HepG2 (cell line): Measurements from ENCODE around the gene SLC44A4. TPM values are rescaled to one million over a fixed set of nuclear protein-coding genes. Genes with fewer than 3 reads are reported as not detected.

Source experiments
- ARNTL ChIP-seq: sonication (generic); formaldehyde crosslinking; IDR thresholded peaks from 2 replicates; pipeline ENCODE4 v1.4.0; 2020; ENCODE audit warnings: mild to moderate bottlenecking, missing genetic modification reagents
- CBFB ChIP-seq: sonication (generic); formaldehyde crosslinking; IDR thresholded peaks from 2 replicates; pipeline ENCODE4 v1.4.0; 2020; ENCODE audit warnings: missing genetic modification reagents
- FOXK1 ChIP-seq: sonication (generic); formaldehyde crosslinking; IDR thresholded peaks from 2 replicates; pipeline ENCODE4 v1.4.0; 2020; ENCODE audit warnings: low read depth, missing genetic modification reagents, borderline replicate concordance
- IRX3 ChIP-seq: sonication (generic); formaldehyde crosslinking; IDR thresholded peaks from 2 replicates; pipeline ENCODE4 v1.8.1; 2023; ENCODE audit warnings: mild to moderate bottlenecking, low read depth, missing genetic modification reagents, borderline replicate concordance
- MBD4 ChIP-seq: IDR thresholded peaks from 2 replicates; pipeline ENCODE4 v1.6.1; 2012; ENCODE audit warnings: low read length, inconsistent platforms, borderline replicate concordance
- MXD3 ChIP-seq: IDR thresholded peaks from 2 replicates; pipeline ENCODE4 v1.6.1; 2016; ENCODE audit warnings: mild to moderate bottlenecking, missing biosample characterization, missing genetic modification reagents
- MYPOP ChIP-seq: sonication (generic); formaldehyde crosslinking; IDR thresholded peaks from 2 replicates; pipeline ENCODE4 v1.8.1; 2023; ENCODE audit warnings: mild to moderate bottlenecking, moderate library complexity, missing genetic modification reagents
- POLR2A ChIP-seq, 2 experiments: IDR thresholded peaks; 2 replicates each; pipeline ENCODE4 v1.6.1; 2011; ENCODE audit warnings: low read depth in 2 of 2, low read length in 2 of 2, mild to moderate bottlenecking in 1 of 2, moderate library complexity in 1 of 2; ENCODE audit not compliant: insufficient read depth in 1 of 2
- SKI ChIP-seq: fragments of 450-650 bp; IDR thresholded peaks from one replicate; pipeline ENCODE4 v1.6.1; 2018; ENCODE audit warnings: mild to moderate bottlenecking; ENCODE audit not compliant: partially characterized antibody
- SP1 ChIP-seq, 2 experiments: fragments of 450-650 bp in 1 of 2; sonication (generic) in 1 of 2; formaldehyde crosslinking in 1 of 2; IDR thresholded peaks; 2 replicates each; pipeline versions ENCODE4 v1.4.0 to v1.6.1; 2016 to 2020; ENCODE audit warnings: missing genetic modification reagents in 1 of 2
- TBX2 ChIP-seq: sonication (generic); formaldehyde crosslinking; IDR thresholded peaks from 2 replicates; pipeline ENCODE4 v1.5.0; 2020; ENCODE audit warnings: missing genetic modification reagents, mild to moderate bottlenecking, borderline replicate concordance
- USF2 ChIP-seq, 2 experiments: sonication (generic) in 1 of 2; formaldehyde crosslinking in 1 of 2; IDR thresholded peaks; 2 replicates each; pipeline versions ENCODE4 v1.5.1 to v1.6.1; 2011 to 2020; ENCODE audit warnings: borderline replicate concordance in 1 of 2, low read depth in 1 of 2, low read length in 1 of 2, mild to moderate bottlenecking in 1 of 2, missing genetic modification reagents in 1 of 2, moderate library complexity in 1 of 2
- ZFP41 ChIP-seq: sonication (generic); formaldehyde crosslinking; IDR thresholded peaks from 2 replicates; pipeline ENCODE4 v1.4.0; 2020; ENCODE audit warnings: mild to moderate bottlenecking, missing genetic modification reagents, borderline replicate concordance
- ZFP91 ChIP-seq: sonication (generic); formaldehyde crosslinking; IDR thresholded peaks from 2 replicates; pipeline ENCODE4 v1.9.0; 2022; ENCODE audit warnings: missing genetic modification reagents, mild to moderate bottlenecking, borderline replicate concordance
- ZNF207 ChIP-seq: fragments of 450-650 bp; IDR thresholded peaks from 2 replicates; pipeline ENCODE4 v1.6.1; 2016; ENCODE audit warnings: antibody characterized with exemption, borderline replicate concordance
- ZNF224 ChIP-seq: sonication (generic); formaldehyde crosslinking; IDR thresholded peaks from 2 replicates; pipeline ENCODE4 v1.5.0; 2020; ENCODE audit warnings: mild to moderate bottlenecking, missing genetic modification reagents
- ZNF451 ChIP-seq: sonication (generic); formaldehyde crosslinking; IDR thresholded peaks from 2 replicates; pipeline ENCODE4 v1.5.0; 2020; ENCODE audit warnings: mild to moderate bottlenecking, missing genetic modification reagents
- ZNF605 ChIP-seq: sonication (generic); formaldehyde crosslinking; IDR thresholded peaks from 2 replicates; pipeline ENCODE4 v1.8.0; 2022; ENCODE audit warnings: mild to moderate bottlenecking, missing genetic modification reagents
- ZNF773 ChIP-seq: sonication (generic); formaldehyde crosslinking; IDR thresholded peaks from 2 replicates; pipeline ENCODE4 v1.4.0; 2020; ENCODE audit warnings: missing genetic modification reagents, borderline replicate concordance
- polyA plus RNA-seq, 8 experiments: library from polyadenylated mRNA; depleted of rRNA in 3 of 8; stranded (reverse) in 7 of 8; unstranded in 1 of 8; fragments of >200 nt; fragmentation: Illumina TruSeq in 4 of 8; extraction: Trizol in 4 of 8; gene quantifications; 2 replicates each; pipeline versions ENCODE4 v1.2.1 to v1.2.3, GENCODE V29; 2011 to 2016; ENCODE audit warnings: low read depth in 4 of 8, missing spikeins in 1 of 8, mixed read lengths in 1 of 8; ENCODE audit not compliant: insufficient read depth in 1 of 8
- total RNA-seq, 5 experiments: library from RNA; depleted of rRNA; stranded (reverse); fragments of >200 nt; fragmentation: Illumina TruSeq; extraction: Trizol; gene quantifications; 2 replicates each; pipeline ENCODE4 v1.2.3, GENCODE V29; 2016; ENCODE audit warnings: low read depth in 1 of 5

SLC44A4 gene
- total and polyA plus RNA-seq, 2 of the 13 experiments (the other 11 are each of a cell fraction or from before 2014, with no cell fraction given) = 3.5 to 5.9 TPM

GRCh38 chr6:31897612-31898382 lies 19.0 kb upstream of the SLC44A4 start, which contains the start of gene EHMT2 (continued):
- peak; percentile 99 for TF ChIP-seq ZFP91 (CRISPR knock-in tag)
- no peak for TF ChIP-seq ZFP41 (CRISPR knock-in tag)
- no peak for TF ChIP-seq MBD4
- TF ChIP-seq ZNF224 (CRISPR knock-in tag) = 0 out of 2 replicates have a peak, but pooled peaks have one; percentile 32
- TF ChIP-seq SKI = peak; percentile 56
- 0 out of 2 replicates have a peak, but pooled peaks have one; percentile 39 for TF ChIP-seq MXD3 (CRISPR knock-in tag)
- TF ChIP-seq POLR2A (IDR thresholded peaks at IDR 0.05; ENCODE audit: insufficient read depth in 1 of 2, low read depth in 2 of 2, low read length in 2 of 2) = peak; percentile 62 to 90; a peak in 3 of 4 replicates
- TF ChIP-seq SP1 (IDR thresholded peaks at IDR 0.05) = no peak
- 0 out of 2 replicates have a peak, but pooled peaks have one; percentile 25 for TF ChIP-seq SP1 (CRISPR knock-in tag; IDR thresholded peaks at IDR 0.05)
- TF ChIP-seq ZNF605 (CRISPR knock-in tag) = peak; percentile 84
- TF ChIP-seq CBFB (CRISPR knock-in tag) = 0 out of 2 replicates have a peak, but pooled peaks have one; percentile 20
- TF ChIP-seq FOXK1 = peak; percentile 12; the same call in 1 of the 2 replicates
- peak; percentile 52; the same call in 1 of the 2 replicates for TF ChIP-seq TBX2 (CRISPR knock-in tag)
- TF ChIP-seq ZNF451 (CRISPR knock-in tag) = no peak
- no peak for TF ChIP-seq ZNF773 (CRISPR knock-in tag)
- peak; percentile 93 for TF ChIP-seq USF2 (IDR thresholded peaks at IDR 0.05; ENCODE audit: low read depth, low read length)
- TF ChIP-seq USF2 (CRISPR knock-in tag; IDR thresholded peaks at IDR 0.05; ENCODE audit: borderline replicate concordance) = peak; percentile 80; the same call in 1 of the 2 replicates
- 0 out of 2 replicates have a peak, but pooled peaks have one; percentile 13 for TF ChIP-seq ARNTL (CRISPR knock-in tag)
- TF ChIP-seq IRX3 (CRISPR knock-in tag) = 0 out of 2 replicates have a peak, but pooled peaks have one; percentile 2
- TF ChIP-seq ZNF207 = no peak
- no peak for TF ChIP-seq MYPOP (CRISPR knock-in tag)
